ENCODE results near the gene ACTR2. TPM values are rescaled to one million over a fixed set of nuclear protein-coding genes. Genes with fewer than 3 reads are reported as not detected.

ACTR2 gene
- total RNA-seq, 4 donors from 2014 or later, result 90.3 to 126 (median 109) TPM

DNA sequence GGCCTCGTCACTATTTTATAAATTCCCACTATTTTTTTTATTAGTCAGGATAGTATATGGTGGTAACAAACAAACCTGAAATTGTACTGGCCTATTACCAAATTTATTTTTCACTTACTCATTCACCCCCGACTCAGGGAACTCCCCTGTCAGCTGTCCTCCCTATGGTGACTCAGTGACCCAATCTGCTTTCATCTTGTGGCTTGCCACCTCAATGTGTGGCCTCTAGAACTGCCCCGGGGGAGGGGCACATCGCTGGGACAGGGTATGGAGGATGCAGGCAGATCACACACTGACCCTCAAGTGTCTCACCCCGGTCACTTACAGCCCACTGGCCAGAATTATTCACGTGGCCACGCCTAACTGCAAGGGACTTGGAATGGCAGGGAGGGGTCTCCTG, 71.6 kb downstream of the ACTR2 start:
- no peak for TF ChIP-seq POLR2AphosphoS5 (IDR thresholded peaks at IDR 0.05)
- TF ChIP-seq POLR2A (IDR thresholded peaks at IDR 0.05), result no peak
- no peak for TF ChIP-seq EP300 (IDR thresholded peaks at IDR 0.05)
- TF ChIP-seq, protein P1, sequence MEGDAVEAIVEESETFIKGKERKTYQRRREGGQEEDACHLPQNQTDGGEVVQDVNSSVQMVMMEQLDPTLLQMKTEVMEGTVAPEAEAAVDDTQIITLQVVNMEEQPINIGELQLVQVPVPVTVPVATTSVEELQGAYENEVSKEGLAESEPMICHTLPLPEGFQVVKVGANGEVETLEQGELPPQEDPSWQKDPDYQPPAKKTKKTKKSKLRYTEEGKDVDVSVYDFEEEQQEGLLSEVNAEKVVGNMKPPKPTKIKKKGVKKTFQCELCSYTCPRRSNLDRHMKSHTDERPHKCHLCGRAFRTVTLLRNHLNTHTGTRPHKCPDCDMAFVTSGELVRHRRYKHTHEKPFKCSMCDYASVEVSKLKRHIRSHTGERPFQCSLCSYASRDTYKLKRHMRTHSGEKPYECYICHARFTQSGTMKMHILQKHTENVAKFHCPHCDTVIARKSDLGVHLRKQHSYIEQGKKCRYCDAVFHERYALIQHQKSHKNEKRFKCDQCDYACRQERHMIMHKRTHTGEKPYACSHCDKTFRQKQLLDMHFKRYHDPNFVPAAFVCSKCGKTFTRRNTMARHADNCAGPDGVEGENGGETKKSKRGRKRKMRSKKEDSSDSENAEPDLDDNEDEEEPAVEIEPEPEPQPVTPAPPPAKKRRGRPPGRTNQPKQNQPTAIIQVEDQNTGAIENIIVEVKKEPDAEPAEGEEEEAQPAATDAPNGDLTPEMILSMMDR (IDR thresholded peaks at IDR 0.05), result no peak
- peak overlapping the region in 3 of 4 donors; percentile 74 to 84 (median 77) for H3K27ac ChIP-seq
- H3K4me1 ChIP-seq, result peaks cover 0 to 38% (median 24%) of the 10 kb centered on the region in 3 donors
- no peaks in the 10 kb centered on the region for H3K9me3 ChIP-seq
- no peaks in the 10 kb centered on the region for H3K27me3 ChIP-seq
- WGBS, 2 donors (ENCODE audit: low coverage in 1 of 2), result 86 to 100% methylated on average over 1 to 4 of the region's 7 CpGs
- no peaks in the 10 kb centered on the region for H3K36me3 ChIP-seq
- no peak overlapping the region for H3K4me3 ChIP-seq
- ATAC-seq, result no peak

DNA sequence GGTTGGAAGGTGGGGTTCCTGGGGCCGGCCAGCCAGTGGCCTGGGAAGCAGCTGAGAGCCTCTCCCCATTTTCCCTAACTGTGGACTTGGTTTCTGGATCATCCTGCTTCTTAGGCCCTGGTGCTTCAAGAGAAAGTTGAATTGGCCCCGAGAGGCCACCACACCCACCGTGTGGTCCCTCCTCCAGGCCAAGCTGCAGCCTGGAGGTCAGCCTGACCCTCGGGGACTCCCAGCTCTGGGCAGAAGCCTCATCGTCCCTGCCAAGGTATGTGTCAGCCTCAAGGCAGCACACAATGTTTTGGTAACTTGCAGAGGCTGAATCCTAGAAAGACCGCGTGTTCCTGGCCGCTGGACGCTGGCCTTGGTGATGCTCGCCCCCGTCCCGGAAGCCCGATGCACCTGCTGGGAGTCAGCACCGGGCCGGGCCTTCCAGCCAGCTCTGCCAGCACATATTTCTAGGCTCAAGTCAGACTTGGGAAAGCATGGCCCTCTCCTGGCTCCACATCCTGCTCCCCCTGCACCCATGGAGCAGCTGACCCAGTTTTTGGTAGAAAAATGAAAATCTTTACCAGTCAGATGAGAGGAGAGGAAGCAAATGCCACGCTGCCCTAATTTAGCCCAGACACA, 72.6 kb downstream of the ACTR2 start:
- TF ChIP-seq POLR2AphosphoS5 (IDR thresholded peaks at IDR 0.05) (peak; percentile 98), POLR2A (IDR thresholded peaks at IDR 0.05) (no peak), EP300 (IDR thresholded peaks at IDR 0.05) (no peak)
- TF ChIP-seq, protein P1 (IDR thresholded peaks at IDR 0.05), result no peak
- Histone ChIP-seq H3K36me3 (no peaks in the 10 kb centered on the region), H3K4me1 (peaks cover 0 to 38% (median 24%) of the 10 kb centered on the region in 3 donors), H3K27ac (peak overlapping the region in 3 of 4 donors; percentile 74 to 84 (median 77)), H3K4me3 (no peak overlapping the region), H3K27me3 (no peaks in the 10 kb centered on the region), H3K9me3 (no peaks in the 10 kb centered on the region)
- peak; percentile 94 for ATAC-seq
- 29 to 60% methylated on average over 2 of the region's 16 CpGs for WGBS, 2 donors (ENCODE audit: low coverage in 1 of 2)

DNA sequence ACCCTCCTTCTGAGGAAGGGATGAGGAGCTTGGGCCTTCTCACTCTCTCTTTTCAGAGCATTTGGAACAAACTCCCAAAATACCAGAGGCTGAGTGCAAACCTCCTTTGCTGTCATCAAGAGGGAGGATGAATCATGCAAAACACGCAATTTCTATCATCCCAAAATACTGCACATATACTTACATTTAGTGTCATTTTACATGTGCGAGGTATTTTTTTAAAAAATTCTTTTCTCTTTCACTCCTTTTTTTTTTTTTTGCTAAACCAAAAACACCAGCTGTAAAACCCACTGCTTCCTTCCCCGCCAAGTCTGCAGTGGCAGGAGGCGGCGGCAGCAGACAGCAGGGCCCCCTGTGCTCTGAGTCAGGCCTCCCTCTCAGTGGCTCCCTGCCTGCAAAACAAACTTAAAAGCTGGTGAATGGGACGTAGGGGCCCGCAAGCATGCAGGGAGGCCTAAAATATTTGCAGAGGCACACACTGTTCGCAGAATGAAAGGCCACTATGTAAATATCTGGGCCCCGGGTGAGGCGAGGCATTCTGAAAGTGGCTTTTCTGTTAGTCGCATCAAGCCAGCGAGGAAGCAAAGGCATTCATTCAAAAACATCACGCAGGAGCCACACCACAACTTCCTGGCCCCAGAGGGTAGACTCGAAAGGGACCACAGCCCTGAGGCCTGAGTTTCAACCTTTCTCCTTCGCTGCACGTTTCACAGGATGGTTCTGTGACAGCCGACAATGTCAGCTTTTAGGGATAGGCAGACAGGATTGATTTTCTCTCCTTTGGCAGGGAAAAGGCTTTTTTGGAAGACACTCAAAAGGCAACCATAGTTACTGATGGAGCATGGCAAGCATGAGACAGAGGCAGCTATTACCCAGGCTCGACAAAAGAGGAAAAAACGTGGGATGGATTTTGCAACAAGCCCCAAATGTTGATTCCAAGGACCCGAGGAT, 73.4 kb downstream of the ACTR2 start:
- ATAC-seq, result peak; percentile 41
- peak overlapping the region in 1 of 2 donors; percentile 2 for H3K4me3 ChIP-seq
- whole genome bisulfite sequencing, 2 donors (ENCODE audit: low coverage in 1 of 2), result 11 to 42% methylated on average over 7 to 12 of the region's 20 CpGs

DNA sequence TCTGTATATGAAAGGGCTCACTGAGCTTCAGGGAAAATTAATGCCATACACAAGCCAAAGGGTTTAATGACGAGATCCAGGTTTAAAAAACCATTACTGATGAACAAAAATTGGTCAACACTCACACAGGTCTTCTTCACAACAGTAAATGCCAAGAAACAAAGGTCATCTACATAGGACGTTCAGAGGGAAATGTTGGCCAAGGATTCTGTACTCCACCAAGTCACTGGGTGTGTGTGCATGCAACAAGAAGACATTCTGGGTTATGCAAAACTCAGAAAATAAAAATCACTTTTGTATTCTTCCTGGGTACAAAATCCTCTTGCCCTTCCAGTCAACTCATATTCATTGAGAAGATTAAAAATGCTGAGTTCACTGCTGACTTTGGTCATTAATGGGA, 78.3 kb downstream of the ACTR2 start:
- no peaks in the 10 kb centered on the region for H3K27me3 ChIP-seq
- H3K27ac ChIP-seq, result no peak overlapping the region
- H3K4me1 ChIP-seq, result peaks cover 0 to 30% (median 20%) of the 10 kb centered on the region in 3 donors
- no peaks in the 10 kb centered on the region for H3K9me3 ChIP-seq
- H3K4me3 ChIP-seq, result no peak overlapping the region
- H3K36me3 ChIP-seq, result peaks cover 0 to 6% of the 10 kb centered on the region in 2 donors
- ATAC-seq, result no peak
- TF ChIP-seq, protein P1 (IDR thresholded peaks at IDR 0.05), result no peak
- no peak for TF ChIP-seq EP300 (IDR thresholded peaks at IDR 0.05)
- no peak for TF ChIP-seq POLR2AphosphoS5 (IDR thresholded peaks at IDR 0.05)
- 66 to 76% methylated on average over 2 of the region's 2 CpGs for WGBS, 2 donors (ENCODE audit: low coverage in 1 of 2)

More for the DNA sequence above, 73.4 kb downstream of the ACTR2 start:
- Histone ChIP-seq H3K4me1 (peaks cover 0 to 38% (median 24%) of the 10 kb centered on the region in 3 donors), H3K9me3 (no peaks in the 10 kb centered on the region), H3K36me3 (no peaks in the 10 kb centered on the region), H3K27me3 (no peaks in the 10 kb centered on the region), H3K27ac (peak overlapping the region; percentile 5 to 84 (median 76))
- peak; percentile 39 for TF ChIP-seq POLR2AphosphoS5 (IDR thresholded peaks at IDR 0.05)
- TF ChIP-seq EP300 (IDR thresholded peaks at IDR 0.05), result no peak

DNA sequence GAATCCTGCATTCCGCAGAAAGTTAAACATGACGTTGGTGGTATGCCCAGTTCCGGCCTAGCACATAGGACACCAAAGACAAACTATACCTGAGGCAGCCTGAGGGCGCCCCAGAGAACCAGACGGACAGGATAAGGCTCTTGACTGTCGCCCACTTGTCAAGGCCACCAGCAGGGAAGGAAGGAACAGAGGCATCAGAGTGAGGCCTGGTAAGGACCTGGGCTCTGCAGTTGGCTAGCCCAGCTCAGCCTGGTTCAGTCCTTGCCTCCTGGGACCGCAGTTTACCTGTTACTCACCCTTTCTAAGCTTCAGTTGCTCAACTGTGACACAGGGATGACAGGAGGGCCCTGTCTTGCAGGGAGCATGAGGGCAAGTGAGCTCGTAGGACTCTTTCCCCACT, 82.1 kb downstream of the ACTR2 start:
- Histone ChIP-seq H3K27me3 (no peaks in the 10 kb centered on the region), H3K4me3 (no peak overlapping the region), H3K9me3 (no peaks in the 10 kb centered on the region), H3K36me3 (peaks cover 0 to 42% of the 10 kb centered on the region in 2 donors), H3K4me1 (peaks cover 0 to 11% (median 5%) of the 10 kb centered on the region in 3 donors), H3K27ac (peak overlapping the region in 3 of 4 donors; percentile 64 to 72 (median 72))
- 66 to 80% methylated on average over 1 to 3 of the region's 8 CpGs for WGBS, 2 donors (ENCODE audit: low coverage in 1 of 2)
- ATAC-seq, result no peak
- TF ChIP-seq, protein P1 (IDR thresholded peaks at IDR 0.05), result no peak
- TF ChIP-seq EP300 (IDR thresholded peaks at IDR 0.05) (no peak), POLR2A (IDR thresholded peaks at IDR 0.05) (no peak), POLR2AphosphoS5 (IDR thresholded peaks at IDR 0.05) (no peak)
